Glomerular endothelial cell (primary cell): ENCODE measurements around the gene CDK5RAP3. TPM values are rescaled to one million over a fixed set of nuclear protein-coding genes. Genes with fewer than 3 reads are reported as not detected.
"Not testable (repeated sequence)": the region's sequence is repeated elsewhere in the genome, so short reads cannot be mapped to it uniquely, and the experiment has no call there.

Experiments
- DNase-seq: peaks from one replicate; pipeline ENCODE4 v3.0.0-alpha.2; 2011; ENCODE audit warnings: low read depth, low spot score; ENCODE audit errors: extremely low read depth
- total RNA-seq: library from RNA; depleted of rRNA; stranded (reverse); fragments of >200 nt; gene quantifications from 2 replicates; pipeline ENCODE4 v1.2.3, GENCODE V29; 2015

Gene CDK5RAP3
- total RNA-seq, 1 donor from 2014 or later: 98.2 TPM

DNA sequence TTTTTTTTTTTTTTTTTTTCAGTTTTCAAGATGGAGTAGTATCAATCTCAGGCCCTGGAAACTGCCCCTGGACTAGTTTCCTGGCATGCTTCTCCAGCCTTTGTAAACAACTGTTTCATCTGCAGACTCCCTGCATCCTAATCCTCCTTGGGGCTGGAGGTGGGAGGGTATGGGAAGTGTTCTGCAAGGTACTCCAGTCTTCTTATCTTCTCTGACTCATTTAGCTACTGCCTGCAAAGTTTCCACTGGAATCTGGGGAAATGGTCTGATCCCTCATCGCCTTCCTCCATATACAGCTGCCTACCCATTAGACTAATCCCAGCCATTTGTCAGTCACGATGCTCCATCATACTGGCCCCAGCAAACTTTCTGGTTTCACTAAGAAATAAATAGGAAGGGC lies 45.2 kb downstream of the CDK5RAP3 start:
- DNase-seq: no peak

DNA sequence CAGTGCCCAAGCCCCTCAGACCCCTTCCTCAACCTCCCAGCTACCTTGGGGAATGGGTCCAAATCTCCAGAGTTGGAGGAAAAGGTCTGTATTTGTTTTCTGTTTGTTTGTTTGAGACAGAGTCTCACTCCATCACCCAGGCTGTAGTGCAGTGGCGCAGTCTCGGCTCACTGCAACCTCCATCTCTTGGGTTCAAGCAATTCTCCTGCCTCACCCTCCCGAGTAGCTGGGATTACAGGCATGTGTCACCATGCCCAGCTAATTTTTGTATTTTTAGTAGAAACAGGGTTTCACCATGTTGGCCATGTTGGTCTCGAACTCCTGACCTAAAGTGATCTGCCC lies 46.9 kb downstream of the CDK5RAP3 start:
- not testable (repeated sequence) for DNase-seq

DNA sequence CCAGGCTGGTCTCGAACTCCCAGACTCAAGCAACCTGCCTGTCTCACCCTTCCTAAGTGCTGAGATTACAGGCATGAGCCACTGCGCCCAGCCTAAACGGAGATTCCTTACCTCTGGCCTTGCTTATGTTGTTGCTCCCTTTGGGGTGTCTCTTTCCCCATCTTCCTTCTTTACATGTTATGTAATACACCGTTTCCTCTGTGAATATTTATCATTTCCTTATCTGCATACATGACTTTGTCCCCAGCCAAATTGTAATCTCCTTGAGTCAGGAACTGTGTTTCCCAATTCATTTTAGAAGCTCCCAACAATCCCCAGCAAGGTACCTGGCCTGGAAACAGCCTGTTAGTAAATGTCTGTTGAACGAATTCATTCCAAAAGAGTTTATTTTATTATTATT lies 51.0 kb downstream of the CDK5RAP3 start:
- no peak for DNase-seq

DNA sequence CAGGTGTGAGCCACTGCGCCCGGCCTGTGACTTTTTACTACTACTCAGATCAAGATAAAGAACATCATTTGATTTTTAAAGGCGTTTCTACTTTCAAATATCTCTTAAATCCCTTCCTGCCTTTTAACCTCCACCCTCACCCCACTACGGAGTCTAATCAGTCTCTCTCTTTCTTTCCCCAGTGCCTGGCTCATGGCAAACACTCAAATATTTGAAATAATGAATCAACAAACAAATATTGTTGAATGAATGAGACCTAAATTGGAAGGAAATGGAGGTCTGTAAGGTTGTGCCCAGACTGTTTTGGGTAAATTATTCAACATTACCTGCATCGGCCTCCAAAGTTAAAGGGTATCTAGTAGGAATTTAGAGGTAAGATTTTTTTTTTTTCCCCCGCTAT lies 52.0 kb downstream of the CDK5RAP3 start:
- DNase-seq: no peak

DNA sequence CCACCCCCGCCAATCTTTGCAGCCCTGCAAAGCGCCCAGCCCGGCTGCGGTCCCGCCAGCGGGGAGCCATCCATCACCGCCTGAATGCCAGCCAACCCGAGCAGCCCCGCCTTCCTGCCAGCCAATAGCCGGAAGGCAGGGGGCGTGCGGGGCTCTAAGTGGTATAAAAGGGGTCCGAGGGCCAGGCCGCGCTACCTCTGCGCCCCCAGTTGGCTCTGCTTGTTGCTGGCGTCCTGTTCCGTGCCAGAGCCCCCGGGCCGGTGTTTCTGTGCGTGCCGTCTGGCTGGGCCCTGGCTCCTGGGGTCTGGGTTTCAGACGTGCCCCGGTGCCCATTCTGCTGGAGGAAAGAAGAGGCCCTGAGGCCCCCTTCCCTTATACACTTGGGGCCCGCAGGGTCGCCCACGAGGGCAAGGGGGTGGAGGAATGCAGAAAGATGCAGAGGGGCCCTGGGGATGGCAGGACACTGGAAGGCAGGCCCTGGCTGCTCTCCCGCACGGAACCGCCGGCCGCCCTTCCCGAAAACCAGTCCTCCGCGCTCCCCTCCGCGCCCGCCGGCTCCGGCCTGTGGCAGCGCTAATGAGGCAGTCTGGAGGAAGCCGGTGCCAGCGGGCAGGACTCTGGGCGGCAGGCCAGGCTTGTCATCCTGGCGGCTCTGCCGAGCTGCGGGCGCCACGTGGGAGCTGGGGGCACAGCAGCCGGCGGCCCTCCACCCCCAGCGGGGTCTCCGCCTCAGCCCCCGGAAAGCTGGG lies 52.7 kb downstream of the CDK5RAP3 start:
- no peak for DNase-seq

DNA sequence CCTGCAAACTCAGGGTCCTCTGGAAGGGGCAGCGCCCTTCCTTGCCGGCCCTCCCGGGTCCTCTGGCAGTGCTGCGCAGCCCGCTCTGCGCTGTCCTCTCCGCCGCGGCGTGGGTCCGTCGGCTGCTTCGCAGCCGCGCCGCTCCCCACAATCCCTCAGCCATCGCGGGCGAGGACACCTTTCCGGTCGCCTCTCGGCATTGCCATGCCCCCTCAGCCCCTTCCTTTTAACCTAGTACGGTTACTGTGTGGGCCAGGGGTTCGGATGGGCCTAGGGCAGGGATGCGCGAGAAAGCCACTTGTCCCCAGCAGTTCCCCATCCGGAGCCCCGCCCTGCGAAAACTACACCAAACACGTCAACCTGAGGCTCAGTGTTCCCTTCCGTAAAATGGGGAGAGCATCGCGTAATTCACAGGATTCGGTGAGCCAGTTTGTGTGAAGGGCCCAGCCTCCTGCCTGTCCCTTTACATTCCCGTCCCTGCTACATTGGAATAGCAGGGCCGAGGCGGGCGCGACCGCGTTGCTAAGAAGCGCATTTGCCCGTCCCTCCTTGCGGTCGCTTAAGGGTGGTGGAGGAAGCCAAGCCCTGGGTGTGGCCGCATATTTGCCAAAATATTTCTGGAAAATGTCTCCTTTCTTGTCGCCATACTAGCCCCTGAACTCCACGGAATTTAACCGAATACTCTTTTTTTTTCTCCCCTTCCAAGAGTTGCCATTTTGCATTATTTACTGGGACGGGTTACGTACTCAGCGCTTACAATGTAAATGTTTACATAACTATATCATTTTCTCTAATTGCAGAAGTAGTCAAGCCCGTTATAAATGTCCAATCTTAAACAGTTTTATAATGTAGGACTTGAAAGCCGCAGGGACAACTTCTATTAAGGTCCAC lies 53.5 kb downstream of the CDK5RAP3 start:
- DNase-seq: no peak

DNA sequence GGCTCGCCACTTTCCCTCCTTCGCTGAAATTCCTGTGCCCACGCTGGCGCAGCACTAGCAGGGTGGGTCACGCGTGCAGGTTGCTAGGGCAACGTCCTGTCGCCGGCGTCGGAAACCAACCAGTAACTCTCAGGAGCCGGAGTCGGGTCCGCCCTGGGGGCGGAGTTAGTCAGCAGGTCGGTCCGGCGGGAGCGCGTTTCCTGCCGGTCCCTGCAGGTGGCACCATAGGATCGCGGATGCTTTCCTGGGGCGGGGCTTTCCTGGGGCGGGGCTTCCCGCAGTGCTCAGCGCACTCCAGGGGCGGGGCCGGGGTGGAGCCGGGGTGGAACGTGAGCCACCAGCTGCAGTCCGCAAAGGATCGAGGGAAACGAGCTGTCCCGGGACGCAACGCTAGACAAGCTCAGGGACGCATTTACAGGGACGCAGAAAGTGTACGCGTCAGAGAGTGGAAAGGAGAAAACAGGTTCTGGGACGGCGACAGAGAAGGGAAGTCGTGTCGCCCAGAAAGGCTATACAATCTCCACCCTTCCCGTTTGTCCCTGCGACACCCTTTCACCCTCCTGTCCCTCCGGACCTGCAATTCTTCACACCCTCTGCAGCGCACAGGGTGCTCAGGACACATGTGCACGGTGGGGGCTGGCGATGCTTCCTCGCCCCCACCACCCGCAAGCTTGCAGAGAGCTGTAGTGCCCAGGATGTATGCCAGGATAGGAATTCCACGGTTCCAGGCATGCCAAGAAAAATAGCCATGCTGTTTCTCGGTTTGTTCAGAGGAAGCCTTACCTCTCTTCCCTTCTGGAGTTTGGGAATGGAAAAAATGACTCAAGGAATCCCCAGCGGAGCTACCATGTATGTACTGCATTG lies 54.4 kb downstream of the CDK5RAP3 start:
- peak; percentile 73 for DNase-seq

DNA sequence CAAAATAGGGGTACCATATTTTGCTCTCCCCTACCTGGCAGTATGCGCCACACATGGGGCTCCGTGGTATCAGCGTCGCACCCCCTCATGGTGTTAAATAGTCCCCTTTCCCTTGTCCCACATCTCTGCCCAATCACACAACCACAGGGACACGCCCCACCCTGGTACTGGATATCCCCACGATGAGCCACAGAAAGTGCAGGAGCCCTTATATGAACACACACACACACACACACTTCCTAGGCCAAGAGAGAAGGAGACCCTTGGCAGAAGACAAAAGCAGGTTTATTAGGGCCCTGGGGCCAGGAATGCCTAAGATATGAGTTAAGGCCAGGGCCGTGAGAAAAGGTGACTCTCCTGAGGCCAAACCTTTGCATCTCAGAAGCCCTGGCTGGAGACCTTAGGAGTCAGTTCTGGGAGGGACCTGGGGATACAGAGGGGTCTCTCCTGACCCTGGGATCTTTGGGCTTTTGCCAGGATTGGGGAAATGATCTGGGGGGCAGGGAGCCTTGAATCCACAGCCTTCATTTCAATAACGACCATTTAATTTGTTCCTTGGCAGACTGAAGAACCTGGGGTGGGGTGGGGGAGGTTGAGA lies 55.1 kb downstream of the CDK5RAP3 start:
- no peak for DNase-seq

DNA sequence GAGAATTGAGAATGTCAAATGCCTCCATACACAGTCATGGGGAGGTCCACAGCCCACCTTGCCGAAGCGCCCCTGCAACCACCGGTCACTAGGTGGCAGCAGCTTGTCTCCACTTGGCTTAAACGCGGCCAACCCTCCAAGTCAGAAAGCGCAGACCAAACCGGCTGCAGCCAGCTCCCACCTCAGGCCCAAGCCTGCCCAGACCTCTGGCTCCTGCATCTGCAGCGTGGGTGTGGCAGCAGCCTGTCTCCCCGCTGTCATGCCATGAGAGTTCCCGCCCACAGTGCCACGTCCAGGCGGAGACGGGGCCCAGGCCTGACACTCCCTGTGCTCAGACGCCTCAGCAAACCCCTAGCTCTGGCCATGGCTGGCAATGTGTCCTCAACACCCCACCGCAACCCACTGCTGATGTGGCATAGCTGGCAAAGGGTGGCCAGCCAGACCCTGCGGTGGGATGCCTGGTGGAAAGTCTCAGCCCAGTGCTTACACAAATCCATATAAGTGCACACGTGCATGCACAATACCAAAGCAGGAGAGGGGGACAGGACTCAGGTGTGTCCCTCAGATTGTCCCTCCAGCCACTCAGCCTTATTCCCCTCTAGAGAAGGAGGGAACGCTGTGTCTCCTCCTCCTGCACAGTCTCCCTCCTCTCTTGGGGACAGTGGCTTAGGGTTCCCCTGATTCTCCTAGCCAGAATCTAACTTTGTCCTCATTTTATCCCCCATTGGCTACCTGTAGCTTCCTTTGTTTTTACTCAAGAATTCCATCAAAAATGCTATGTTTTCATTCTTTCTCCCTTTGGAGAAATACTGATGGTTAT lies 55.8 kb downstream of the CDK5RAP3 start:
- no peak for DNase-seq

DNA sequence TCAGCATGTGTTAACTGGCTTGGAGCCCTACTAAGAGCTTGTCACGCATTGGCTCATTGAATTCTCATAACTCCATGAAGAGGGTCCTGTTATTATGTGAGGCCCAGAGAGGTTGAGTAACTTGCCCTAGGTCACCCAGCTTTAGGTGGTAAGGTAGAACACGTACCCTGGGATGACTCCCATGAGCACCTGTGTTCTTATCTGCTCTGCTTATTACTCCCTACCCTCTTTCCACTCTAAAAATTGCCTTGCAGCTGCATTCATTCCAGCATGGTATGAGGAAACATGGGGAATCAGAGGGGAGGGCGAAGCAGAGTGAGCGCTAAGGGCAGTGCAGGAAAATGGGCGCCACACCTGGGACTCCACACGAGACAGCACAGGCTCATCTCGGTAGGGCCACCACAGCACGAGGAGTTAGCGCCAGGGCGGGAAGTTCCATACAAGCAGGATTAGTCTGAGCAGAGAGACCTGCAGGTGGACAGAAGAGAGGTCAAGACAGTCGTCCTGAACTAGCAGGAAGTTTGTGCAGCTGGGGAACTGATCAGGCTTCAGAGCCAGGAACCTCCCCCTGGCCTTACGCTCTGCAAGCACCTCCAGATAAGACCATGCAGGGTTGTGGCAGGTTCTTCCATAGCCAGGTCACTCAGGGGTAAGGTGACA lies 56.5 kb downstream of the CDK5RAP3 start:
- no peak for DNase-seq

DNA sequence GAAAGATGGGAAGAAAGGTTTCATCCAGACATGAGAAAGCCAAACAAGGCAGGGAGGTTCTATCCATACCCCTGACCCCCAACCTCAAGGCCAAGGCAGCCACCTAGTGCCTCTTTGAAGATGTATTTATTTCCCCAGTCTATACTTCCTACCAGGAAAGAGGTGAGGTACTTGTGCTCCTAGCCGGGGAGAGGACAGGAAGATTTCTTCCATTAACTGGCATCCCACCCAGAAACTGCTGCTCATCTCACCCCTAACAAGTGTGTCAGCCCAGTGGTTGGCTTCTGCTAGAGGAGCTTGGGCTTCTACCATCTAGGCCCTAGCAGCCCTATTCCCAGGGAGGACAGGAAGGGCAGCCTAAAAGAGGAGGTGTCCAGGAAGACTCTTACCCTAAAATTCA lies 57.8 kb downstream of the CDK5RAP3 start:
- DNase-seq: no peak

DNA sequence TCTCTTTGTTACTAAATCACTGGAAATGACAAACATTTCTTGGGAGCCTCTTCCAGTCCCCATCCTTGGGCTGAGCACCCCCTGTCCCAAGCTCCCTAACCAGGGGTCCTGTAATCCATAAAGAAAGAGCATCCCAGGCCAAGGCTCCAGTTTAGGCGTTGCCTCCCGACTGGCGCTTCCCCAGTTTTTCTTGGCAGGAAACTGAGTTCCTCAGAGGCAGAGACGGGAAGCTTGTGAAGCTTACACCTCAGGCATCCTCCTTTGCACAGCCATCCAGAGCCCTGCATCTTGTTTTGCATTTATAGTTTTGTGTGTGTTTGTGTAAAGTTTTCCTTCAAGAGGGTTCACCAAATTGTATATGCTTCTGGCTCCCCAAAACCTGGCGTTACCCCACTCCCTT lies 59.6 kb downstream of the CDK5RAP3 start:
- DNase-seq: no peak

Other genes with a start within 250 kb of the CDK5RAP3 start
- gene TBX21, start 237.9 kb upstream of the CDK5RAP3 start, total RNA-seq: not detected in 2 replicates
- 11.1 and 14.4 TPM in 2 replicates for gene OSBPL7, start 149.3 kb upstream of the CDK5RAP3 start, total RNA-seq
- 29.8 and 50.5 TPM in 2 replicates for gene MRPL10, start 139.6 kb upstream of the CDK5RAP3 start, total RNA-seq
- gene LRRC46, start 139.4 kb upstream of the CDK5RAP3 start, total RNA-seq: 0.24 TPM in 1 of 2 replicates, not detected in the other
- 27.8 and 35.9 TPM in 2 replicates for gene SCRN2, start 129.8 kb upstream of the CDK5RAP3 start, total RNA-seq
- gene SP6, start 120.0 kb upstream of the CDK5RAP3 start, total RNA-seq: 0.48 and 1.6 TPM in 2 replicates
- 4.3 and 11.5 TPM in 2 replicates for gene SP2, start 74.9 kb upstream of the CDK5RAP3 start, total RNA-seq
- 36.3 and 56.6 TPM in 2 replicates for gene PNPO, start 29.5 kb upstream of the CDK5RAP3 start, total RNA-seq
- gene PRR15L, start 13.2 kb upstream of the CDK5RAP3 start, total RNA-seq: not detected in 2 replicates
- gene COPZ2, start 66.7 kb downstream of the CDK5RAP3 start, total RNA-seq: 16.9 and 17.7 TPM in 2 replicates
- 163 and 201 TPM in 2 replicates for gene NFE2L1, start 77.2 kb downstream of the CDK5RAP3 start, total RNA-seq
- 57.9 and 65.3 TPM in 2 replicates for gene CBX1, start 130.4 kb downstream of the CDK5RAP3 start, total RNA-seq
- gene SNX11, start 136.7 kb downstream of the CDK5RAP3 start, total RNA-seq: 15.5 and 20.8 TPM in 2 replicates